Retinal pigment epithelial cell (primary cell): Measurements from ENCODE around the gene CEP164.
"Not testable (repeated sequence)": the region's sequence is repeated elsewhere in the genome, so short reads cannot be mapped to it uniquely, and the experiment has no call there.

Source experiments
- DNase-seq: peaks from one replicate; pipeline ENCODE4 v3.0.0-alpha.2; 2010; ENCODE audit warnings: low read depth
- H3K4me3 ChIP-seq: 2 replicates; pipeline ENCODE4 v1.5.1; 2011; ENCODE audit warnings: mild to moderate bottlenecking, low read length, control low read depth, moderate library complexity
- TF ChIP-seq, protein P1 (sequence below): conservative IDR thresholded peaks from 2 replicates; pipeline ENCODE4 v1.5.1; 2011; ENCODE audit warnings: low read depth, low read length, control low read depth, inconsistent platforms

The CEP164 gene

DNA sequence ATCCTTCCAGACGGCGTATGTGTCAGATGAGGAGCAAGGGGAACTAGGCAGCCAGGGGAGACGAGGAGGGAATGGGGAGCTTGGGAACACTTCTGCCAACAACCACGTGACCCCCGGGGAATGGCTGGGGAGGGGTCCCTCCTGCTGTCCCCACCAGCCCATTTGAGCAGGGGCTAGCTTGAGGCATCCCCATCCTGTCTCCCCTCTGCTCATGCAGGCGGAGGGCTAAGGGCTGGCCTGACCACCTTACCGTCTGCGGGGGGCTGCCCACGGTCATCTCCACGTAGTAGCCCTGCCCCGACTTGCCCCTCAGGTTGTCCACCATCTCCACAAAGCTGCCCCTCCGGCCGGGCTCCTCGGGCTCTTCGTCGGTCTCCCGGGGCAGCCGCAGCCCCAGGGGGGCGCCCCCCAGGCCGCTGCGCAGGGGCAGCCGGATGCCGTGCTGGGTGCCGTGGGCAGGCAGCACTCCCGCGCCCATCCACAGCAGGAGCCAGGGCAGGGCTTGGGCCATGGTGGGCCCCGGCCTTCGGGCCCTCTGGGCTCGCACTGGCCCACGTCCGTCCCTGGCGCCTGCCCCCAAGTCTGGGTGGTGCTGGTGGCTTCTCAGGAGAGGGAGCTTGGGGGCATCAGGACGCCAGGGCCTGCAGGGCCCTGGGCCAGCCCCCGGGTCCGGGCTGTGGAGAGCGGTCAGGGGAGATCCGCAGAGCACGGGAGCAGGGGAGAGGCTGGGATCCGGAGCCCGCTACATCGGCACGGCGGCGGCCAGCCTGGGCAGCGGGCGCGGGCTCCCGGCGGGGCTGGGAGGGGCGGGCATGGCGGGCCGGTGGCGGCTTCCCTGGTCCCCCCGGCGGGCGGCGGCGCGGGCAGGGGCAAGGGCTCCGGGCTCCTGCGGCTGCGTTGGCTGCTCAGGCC is 12.1 kb upstream of the CEP164 start:
- TF ChIP-seq, protein P1, sequence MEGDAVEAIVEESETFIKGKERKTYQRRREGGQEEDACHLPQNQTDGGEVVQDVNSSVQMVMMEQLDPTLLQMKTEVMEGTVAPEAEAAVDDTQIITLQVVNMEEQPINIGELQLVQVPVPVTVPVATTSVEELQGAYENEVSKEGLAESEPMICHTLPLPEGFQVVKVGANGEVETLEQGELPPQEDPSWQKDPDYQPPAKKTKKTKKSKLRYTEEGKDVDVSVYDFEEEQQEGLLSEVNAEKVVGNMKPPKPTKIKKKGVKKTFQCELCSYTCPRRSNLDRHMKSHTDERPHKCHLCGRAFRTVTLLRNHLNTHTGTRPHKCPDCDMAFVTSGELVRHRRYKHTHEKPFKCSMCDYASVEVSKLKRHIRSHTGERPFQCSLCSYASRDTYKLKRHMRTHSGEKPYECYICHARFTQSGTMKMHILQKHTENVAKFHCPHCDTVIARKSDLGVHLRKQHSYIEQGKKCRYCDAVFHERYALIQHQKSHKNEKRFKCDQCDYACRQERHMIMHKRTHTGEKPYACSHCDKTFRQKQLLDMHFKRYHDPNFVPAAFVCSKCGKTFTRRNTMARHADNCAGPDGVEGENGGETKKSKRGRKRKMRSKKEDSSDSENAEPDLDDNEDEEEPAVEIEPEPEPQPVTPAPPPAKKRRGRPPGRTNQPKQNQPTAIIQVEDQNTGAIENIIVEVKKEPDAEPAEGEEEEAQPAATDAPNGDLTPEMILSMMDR: no peak
- DNase-seq: no peak
- H3K4me3 ChIP-seq: peak overlapping the region; percentile 72

DNA sequence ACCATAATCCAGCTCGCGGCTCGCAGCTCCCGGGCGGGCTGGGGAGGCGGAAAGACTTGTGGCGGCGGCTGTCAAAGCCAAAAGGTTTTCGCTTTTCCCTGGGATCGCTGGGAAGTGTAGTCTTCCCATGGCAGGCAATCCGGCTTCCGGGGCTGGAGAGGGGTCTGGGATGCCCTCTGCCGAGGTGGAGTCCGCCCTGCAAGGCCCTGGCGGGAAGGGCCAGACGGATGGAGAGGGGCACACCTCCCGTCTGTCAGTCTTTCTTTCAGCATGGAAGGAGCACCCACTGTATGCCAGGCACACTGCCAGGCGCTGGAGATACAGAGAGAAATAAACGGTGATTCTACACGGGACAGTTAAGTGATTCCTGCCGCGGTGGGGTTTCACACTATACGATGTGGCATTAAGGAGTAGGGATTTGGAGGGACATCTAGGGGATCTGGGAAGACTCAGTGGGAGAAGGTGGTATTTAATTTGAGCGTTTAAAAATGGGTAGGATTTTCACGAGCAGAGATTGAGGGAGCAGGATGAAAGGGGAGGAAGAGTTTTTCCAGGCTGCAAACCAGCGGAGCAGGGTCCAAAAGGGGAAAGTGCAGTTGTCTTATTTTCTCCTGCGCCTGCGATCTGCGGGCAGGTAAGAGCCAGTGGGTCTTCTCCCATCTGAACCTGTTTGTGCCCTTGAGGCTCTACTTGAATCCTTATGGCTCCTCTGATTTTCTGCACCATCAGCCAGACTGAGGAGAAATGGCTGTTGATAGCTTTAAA is 11.3 kb upstream of the CEP164 start, which contains the start of gene BACE1:
Gene BACE1, minus strand, starts transcription at position 60 of the 765 bp plus-strand sequence. CDS start 461 bp downstream, outside the sequence.
- TF ChIP-seq, protein P1: peak; percentile 51
- H3K4me3 ChIP-seq: peak within 1 kb of the TSS; percentile 72
- DNase-seq: peak; percentile 43

DNA sequence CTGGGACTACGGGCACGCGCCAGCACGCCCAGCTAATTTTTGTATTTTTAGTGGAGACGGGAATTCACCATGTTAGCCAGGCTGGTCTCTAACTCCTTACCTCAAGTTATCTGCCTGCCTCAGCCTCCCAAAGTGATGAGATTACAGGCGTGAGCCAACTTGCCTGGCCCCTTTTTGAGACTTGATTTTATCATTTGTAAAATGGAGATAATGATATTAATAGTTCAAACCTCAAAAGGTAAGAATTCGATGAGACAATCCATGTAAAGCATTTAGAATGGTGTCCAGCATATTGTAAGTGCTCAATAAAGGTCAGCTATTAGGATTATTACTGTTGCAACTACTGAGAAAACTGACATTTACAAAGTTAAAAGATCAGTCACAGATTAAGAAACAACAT is 8.9 kb upstream of the CEP164 start:
- TF ChIP-seq, protein P1: no peak
- no peak for DNase-seq
- H3K4me3 ChIP-seq: no peak overlapping the region

DNA sequence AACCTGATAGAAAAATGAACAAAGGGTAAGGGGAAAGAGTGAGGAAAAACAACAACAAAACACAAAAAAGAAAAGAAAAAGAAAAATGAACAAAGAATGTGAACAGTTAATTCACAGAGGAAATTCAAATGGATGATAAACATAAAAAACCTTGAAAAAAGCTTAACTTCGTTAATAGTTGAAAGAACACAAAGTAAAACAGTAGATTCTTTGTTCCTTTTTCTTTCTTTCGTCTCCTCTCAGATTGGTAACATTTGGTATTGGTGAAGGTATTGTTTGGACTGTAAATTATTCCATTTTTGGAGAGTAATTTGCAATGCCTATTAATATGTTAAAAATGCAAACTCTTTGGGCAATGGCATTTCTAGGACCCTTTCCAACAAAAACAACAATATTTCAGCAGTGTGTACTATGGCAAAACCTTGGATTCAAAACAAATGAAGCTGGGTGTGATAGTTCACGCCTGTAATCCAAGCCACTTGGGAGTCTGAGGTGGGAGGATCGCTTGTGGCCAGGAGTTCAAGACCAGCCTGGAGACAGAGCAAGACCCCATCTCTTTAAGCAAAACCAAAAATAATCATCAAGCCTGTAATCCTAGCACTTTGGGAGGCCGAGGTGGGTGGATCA is 8.3 kb upstream of the CEP164 start:
- DNase-seq: peak; percentile 15
- no peak overlapping the region for H3K4me3 ChIP-seq
- TF ChIP-seq, protein P1: no peak

DNA sequence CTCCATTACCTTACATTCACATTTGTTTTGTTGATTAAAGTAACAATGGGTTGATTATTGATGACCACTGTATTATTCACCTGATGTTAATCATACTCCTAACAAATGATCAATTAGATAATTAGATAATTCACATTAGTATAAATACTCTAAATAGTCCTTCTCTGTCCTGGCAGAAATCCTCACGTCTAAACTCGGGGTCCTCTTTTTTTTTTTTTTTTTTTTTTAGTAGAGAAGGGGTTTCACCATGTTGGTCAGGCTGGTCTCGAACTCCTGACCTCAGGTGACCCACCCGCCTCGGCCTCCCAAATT is 443 bp upstream of the CEP164 start:
- not testable (repeated sequence) for DNase-seq
- peak overlapping the region; percentile 84 for H3K4me3 ChIP-seq

DNA sequence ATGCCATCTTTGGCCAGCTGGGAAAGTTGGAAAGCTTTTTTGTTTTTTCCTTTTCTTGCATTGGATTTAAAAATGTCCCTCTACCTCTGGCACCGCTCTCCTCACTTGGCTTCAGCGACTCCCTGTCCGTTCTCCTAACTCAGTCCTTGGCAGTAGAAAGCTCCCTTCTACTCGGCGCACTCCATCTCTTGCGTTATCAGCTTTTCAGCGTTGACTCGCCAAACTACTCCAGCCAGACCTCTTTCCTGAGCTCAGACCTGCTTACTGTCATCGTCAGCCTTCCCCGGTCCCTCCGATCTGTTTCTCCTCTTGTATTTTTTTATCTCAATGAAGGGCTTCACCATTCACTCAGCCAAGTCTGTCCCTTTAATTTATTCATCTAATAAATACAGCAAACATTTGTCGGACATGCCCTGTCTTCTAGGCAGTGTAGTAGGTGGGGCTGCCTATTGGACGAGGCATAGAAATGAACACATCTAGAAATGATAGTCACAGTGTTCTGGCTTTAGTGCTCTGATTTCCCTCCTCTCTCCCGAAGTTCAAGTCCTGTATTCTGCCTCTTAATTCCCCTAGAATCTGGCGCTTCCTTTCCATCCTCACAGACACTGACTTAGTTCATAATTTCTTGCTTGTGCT is 839 bp downstream of the CEP164 start:
- TF ChIP-seq, protein P1: no peak
- peak overlapping the region; percentile 84 for H3K4me3 ChIP-seq
- peak; percentile 21 for DNase-seq

DNA sequence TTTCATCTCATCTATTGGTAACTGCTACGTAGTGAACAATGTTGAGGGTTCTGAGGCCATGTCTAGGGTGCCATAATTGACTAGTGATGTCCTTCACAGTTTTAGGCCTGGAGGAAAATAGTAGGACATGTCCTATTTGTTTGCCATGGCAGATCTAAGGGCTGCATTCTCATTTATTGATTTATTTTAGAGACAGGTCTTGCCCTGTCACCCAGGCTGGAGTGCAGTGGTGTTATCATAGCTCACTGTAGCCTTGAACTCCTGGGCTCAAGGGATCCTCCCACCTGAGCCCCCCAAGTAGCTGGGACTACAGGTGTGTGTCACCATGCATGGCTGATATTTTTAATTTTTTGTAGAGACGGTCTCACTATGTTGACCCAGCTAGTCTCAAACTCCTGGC is 5.2 kb downstream of the CEP164 start:
- DNase-seq: no peak
- TF ChIP-seq, protein P1: no peak
- H3K4me3 ChIP-seq: no peak overlapping the region
